Measurements from ENCODE around the gene INVS.

DNA sequence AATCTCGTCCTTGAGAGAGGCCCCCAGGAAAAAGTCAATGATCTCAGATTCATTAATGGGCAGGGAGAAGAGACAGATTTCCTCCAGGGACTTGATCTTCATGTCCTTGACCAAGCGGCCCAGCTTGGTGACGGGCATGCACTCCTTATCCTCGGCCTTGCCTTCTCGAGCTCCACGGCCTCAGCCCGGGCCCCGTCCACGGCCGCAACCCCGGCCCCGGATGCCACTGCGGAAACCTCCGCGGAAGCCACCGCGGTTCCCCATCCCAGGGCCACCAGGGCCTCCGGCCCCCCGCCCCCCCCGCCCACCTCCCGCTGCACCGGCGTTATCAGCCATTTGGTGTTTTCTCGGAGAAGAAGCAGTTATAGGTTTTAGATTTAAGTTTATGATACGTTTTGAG, 18.3 kb downstream of the INVS start:
- TF ChIP-seq, protein P1, sequence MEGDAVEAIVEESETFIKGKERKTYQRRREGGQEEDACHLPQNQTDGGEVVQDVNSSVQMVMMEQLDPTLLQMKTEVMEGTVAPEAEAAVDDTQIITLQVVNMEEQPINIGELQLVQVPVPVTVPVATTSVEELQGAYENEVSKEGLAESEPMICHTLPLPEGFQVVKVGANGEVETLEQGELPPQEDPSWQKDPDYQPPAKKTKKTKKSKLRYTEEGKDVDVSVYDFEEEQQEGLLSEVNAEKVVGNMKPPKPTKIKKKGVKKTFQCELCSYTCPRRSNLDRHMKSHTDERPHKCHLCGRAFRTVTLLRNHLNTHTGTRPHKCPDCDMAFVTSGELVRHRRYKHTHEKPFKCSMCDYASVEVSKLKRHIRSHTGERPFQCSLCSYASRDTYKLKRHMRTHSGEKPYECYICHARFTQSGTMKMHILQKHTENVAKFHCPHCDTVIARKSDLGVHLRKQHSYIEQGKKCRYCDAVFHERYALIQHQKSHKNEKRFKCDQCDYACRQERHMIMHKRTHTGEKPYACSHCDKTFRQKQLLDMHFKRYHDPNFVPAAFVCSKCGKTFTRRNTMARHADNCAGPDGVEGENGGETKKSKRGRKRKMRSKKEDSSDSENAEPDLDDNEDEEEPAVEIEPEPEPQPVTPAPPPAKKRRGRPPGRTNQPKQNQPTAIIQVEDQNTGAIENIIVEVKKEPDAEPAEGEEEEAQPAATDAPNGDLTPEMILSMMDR (conservative IDR thresholded peaks at IDR 0.05; ENCODE audit: low read depth in 2 of 2): no peak
- no peak for TF ChIP-seq POLR2AphosphoS5 (IDR thresholded peaks at IDR 0.05; ENCODE audit: low read depth)
- no peak for TF ChIP-seq CREB1 (CRISPR knock-in tag; IDR thresholded peaks at IDR 0.05; ENCODE audit: low read depth)
- TF ChIP-seq, protein P2, sequence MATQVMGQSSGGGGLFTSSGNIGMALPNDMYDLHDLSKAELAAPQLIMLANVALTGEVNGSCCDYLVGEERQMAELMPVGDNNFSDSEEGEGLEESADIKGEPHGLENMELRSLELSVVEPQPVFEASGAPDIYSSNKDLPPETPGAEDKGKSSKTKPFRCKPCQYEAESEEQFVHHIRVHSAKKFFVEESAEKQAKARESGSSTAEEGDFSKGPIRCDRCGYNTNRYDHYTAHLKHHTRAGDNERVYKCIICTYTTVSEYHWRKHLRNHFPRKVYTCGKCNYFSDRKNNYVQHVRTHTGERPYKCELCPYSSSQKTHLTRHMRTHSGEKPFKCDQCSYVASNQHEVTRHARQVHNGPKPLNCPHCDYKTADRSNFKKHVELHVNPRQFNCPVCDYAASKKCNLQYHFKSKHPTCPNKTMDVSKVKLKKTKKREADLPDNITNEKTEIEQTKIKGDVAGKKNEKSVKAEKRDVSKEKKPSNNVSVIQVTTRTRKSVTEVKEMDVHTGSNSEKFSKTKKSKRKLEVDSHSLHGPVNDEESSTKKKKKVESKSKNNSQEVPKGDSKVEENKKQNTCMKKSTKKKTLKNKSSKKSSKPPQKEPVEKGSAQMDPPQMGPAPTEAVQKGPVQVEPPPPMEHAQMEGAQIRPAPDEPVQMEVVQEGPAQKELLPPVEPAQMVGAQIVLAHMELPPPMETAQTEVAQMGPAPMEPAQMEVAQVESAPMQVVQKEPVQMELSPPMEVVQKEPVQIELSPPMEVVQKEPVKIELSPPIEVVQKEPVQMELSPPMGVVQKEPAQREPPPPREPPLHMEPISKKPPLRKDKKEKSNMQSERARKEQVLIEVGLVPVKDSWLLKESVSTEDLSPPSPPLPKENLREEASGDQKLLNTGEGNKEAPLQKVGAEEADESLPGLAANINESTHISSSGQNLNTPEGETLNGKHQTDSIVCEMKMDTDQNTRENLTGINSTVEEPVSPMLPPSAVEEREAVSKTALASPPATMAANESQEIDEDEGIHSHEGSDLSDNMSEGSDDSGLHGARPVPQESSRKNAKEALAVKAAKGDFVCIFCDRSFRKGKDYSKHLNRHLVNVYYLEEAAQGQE (IDR thresholded peaks at IDR 0.05; ENCODE audit: unreplicated experiment): no peak
- TF ChIP-seq, protein P3, sequence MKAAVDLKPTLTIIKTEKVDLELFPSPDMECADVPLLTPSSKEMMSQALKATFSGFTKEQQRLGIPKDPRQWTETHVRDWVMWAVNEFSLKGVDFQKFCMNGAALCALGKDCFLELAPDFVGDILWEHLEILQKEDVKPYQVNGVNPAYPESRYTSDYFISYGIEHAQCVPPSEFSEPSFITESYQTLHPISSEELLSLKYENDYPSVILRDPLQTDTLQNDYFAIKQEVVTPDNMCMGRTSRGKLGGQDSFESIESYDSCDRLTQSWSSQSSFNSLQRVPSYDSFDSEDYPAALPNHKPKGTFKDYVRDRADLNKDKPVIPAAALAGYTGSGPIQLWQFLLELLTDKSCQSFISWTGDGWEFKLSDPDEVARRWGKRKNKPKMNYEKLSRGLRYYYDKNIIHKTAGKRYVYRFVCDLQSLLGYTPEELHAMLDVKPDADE (IDR thresholded peaks at IDR 0.05): no peak
- TF ChIP-seq EZH2 (IDR thresholded peaks at IDR 0.05; ENCODE audit: low read depth, unreplicated experiment): no peak
- no peak for TF ChIP-seq ZNF331 (CRISPR knock-in tag; IDR thresholded peaks at IDR 0.05; ENCODE audit: low read depth)
- TF ChIP-seq NANOG (IDR thresholded peaks at IDR 0.05; ENCODE audit: borderline replicate concordance): no peak

Measured in GM23338 (cell line).